AG04450 (cell line): Measurements from ENCODE around the gene CABP4. TPM values are rescaled to one million over a fixed set of nuclear protein-coding genes. Genes with fewer than 3 reads are reported as not detected.

Source experiments
- CTCF ChIA-PET: fragments of 300-600, 350-600 bp; formaldehyde crosslinking; extraction: SDS; loops from one replicate; lab custom pipeline; 2022; ENCODE audit warnings: antibody characterized with exemption, inconsistent platforms; lab: Charles Lee
- POLR2A ChIA-PET: fragments of 350-600 bp; formaldehyde crosslinking; extraction: SDS; loops from one replicate; lab custom pipeline; 2021; ENCODE audit warnings: antibody characterized with exemption, inconsistent platforms; lab: Yijun Ruan, JAX
- DNase-seq: peaks from one replicate; pipeline ENCODE4 v3.0.0-alpha.2; 2011; ENCODE audit warnings: low read depth, low spot score
- H3K27ac ChIP-seq: one replicate; pipeline ENCODE4 v1.5.1; 2012; ENCODE audit warnings: low read depth, low read length, control low read depth
- H3K27me3 ChIP-seq: one replicate; pipeline ENCODE4 v1.6.0; 2012; ENCODE audit warnings: low read length; ENCODE audit not compliant: control insufficient read depth, insufficient read depth
- H3K4me3 ChIP-seq: 2 replicates; pipeline ENCODE4 v1.5.1; 2011; ENCODE audit warnings: mild to moderate bottlenecking, low read depth, low read length, control low read depth
- H3K9me3 ChIP-seq: 2 replicates; pipeline ENCODE4 v1.5.1; 2012; ENCODE audit warnings: low read length; ENCODE audit not compliant: control insufficient read depth, insufficient read depth
- CTCF ChIP-seq: IDR thresholded peaks from 2 replicates; pipeline ENCODE4 v1.5.1; 2011; ENCODE audit warnings: low read depth, low read length, control low read depth, inconsistent platforms
- polyA plus RNA-seq: library from polyadenylated mRNA; depleted of rRNA; stranded (reverse); fragments of >200 nt; gene quantifications from 2 replicates; pipeline ENCODE4 v1.2.3, GENCODE V29; 2011

Gene CABP4
- polyA plus RNA-seq, 1 experiment, result not detected

- no peak overlapping the region for H3K27ac ChIP-seq
- ChIA-PET POLR2A (no interaction called here), CTCF (no interaction called here)
- no peaks in the 10 kb centered on the region for H3K27me3 ChIP-seq
- no peak for DNase-seq
- no peak for TF ChIP-seq CTCF
- peaks cover 10% of the 10 kb centered on the region; the same call in 1 of the 2 replicates for H3K9me3 ChIP-seq
- no peak overlapping the region for H3K4me3 ChIP-seq
These were observed 11.2 kb downstream of the CABP4 start for GRCh38 chr11:67466367-67466766.

- Histone ChIP-seq H3K27me3 (no peaks in the 10 kb centered on the region), H3K9me3 (peaks cover 10% of the 10 kb centered on the region; the same call in 1 of the 2 replicates), H3K4me3 (no peak overlapping the region), H3K27ac (no peak overlapping the region)
- DNase-seq, result no peak
- ChIA-PET CTCF (interaction anchor here (2.8 kb wide), 1 partner anchor 66 kb away, joined by 15 read pairs; the partner anchor contains the start of gene PPP1CA), POLR2A (interaction anchor here (2.5 kb wide), 1 partner anchor 66 kb away, joined by 11 read pairs; the partner anchor contains the start of gene PPP1CA)
- TF ChIP-seq CTCF, result no peak
These were observed 12.0 kb downstream of the CABP4 start for GRCh38 chr11:67466962-67467771.

GRCh38 chr11:67468056-67468455 lies 12.9 kb downstream of the CABP4 start:
- DNase-seq, result no peak
- H3K27me3 ChIP-seq, result no peaks in the 10 kb centered on the region
- H3K27ac ChIP-seq, result no peak overlapping the region
- ChIA-PET CTCF (interaction anchor here (2.8 kb wide), 1 partner anchor 67 kb away, joined by 15 read pairs; the partner anchor contains the start of gene PPP1CA), POLR2A (interaction anchor here (2.5 kb wide), 1 partner anchor 66 kb away, joined by 11 read pairs; the partner anchor contains the start of gene PPP1CA)
- H3K9me3 ChIP-seq, result peaks cover 10% of the 10 kb centered on the region; the same call in 1 of the 2 replicates
- peak overlapping the region; percentile 70 for H3K4me3 ChIP-seq
- no peak for TF ChIP-seq CTCF

GRCh38 chr11:67468456-67468758 lies 13.3 kb downstream of the CABP4 start:
- Histone ChIP-seq H3K4me3 (peak overlapping the region; percentile 70), H3K9me3 (peaks cover 10% of the 10 kb centered on the region; the same call in 1 of the 2 replicates), H3K27ac (no peak overlapping the region), H3K27me3 (peaks cover 2% of the 10 kb centered on the region)
- ChIA-PET CTCF (interaction anchor here (2.8 kb wide), 1 partner anchor 67 kb away, joined by 15 read pairs; the partner anchor contains the start of gene PPP1CA), POLR2A (interaction anchor here (0.7 to 2.5 kb wide), 2 partner anchors 14 to 67 kb away, joined by 3 to 11 read pairs; partner anchors contain the start of genes AIP and PPP1CA)
- no peak for DNase-seq
- TF ChIP-seq CTCF, result no peak
